DOHH2 (cell line): Measurements from ENCODE around the gene ESYT1.
A peak's percentile ranks its signal among the peaks of the same experiment; 100 is the strongest.

Source experiments
- H3F3A ChIP-seq: fragments of 200-600 bp; sonication (generic), shearing (Covaris generic); 2 replicates; pipeline ENCODE4 v1.6.0; 2016; ENCODE audit warnings: antibody characterized with exemption, mild to moderate bottlenecking; ENCODE audit not compliant: control insufficient read depth, insufficient read depth
- H3K27ac ChIP-seq: fragments of 200-600 bp; sonication (generic); 2 replicates; pipeline ENCODE4 v1.5.1; 2014; ENCODE audit warnings: low read depth, mild to moderate bottlenecking, low read length, moderate library complexity
- H3K27me3 ChIP-seq: fragments of 200-600 bp; sonication (generic); 2 replicates; pipeline ENCODE4 v1.6.1; 2014; ENCODE audit warnings: mild to moderate bottlenecking, low read length, mixed read lengths; ENCODE audit not compliant: control insufficient read depth
- H3K36me3 ChIP-seq: fragments of 200-600 bp; sonication (generic); 2 replicates; pipeline ENCODE4 v1.6.1; 2014; ENCODE audit warnings: mild to moderate bottlenecking, low read length, moderate library complexity, mixed read lengths; ENCODE audit not compliant: control insufficient read depth
- H3K4me1 ChIP-seq: fragments of 200-600 bp; sonication (generic); 2 replicates; pipeline ENCODE4 v1.6.1; 2014; ENCODE audit warnings: mild to moderate bottlenecking, low read length, mixed read lengths; ENCODE audit not compliant: control insufficient read depth
- H3K4me2 ChIP-seq: fragments of 200-600 bp; sonication (generic); 2 replicates; pipeline ENCODE4 v1.6.0; 2014; ENCODE audit warnings: mild to moderate bottlenecking, low read length, moderate library complexity
- H3K4me3 ChIP-seq: fragments of 200-600 bp; sonication (generic); 2 replicates; pipeline ENCODE4 v1.5.1; 2014; ENCODE audit warnings: mild to moderate bottlenecking, low read length, mixed read lengths
- H3K79me2 ChIP-seq: fragments of 200-600 bp; sonication (generic); 2 replicates; pipeline ENCODE4 v1.6.1; 2014; ENCODE audit warnings: mild to moderate bottlenecking, low read length, mixed read lengths; ENCODE audit not compliant: control insufficient read depth
- H3K9me2 ChIP-seq: fragments of 200-600 bp; sonication (generic); replicated peaks from 2 replicates; pipeline ENCODE4 v1.6.1; 2014; ENCODE audit warnings: mild to moderate bottlenecking, low read length, mixed read lengths; ENCODE audit not compliant: control insufficient read depth
- H3K9me3 ChIP-seq: fragments of 200-600 bp; sonication (generic); 2 replicates; pipeline ENCODE4 v1.6.1; 2014; ENCODE audit warnings: antibody characterized with exemption, low read length, mixed read lengths; ENCODE audit not compliant: control insufficient read depth, insufficient read depth
- H4K20me1 ChIP-seq: fragments of 200-600 bp; sonication (generic); 2 replicates; pipeline ENCODE4 v1.6.0; 2014; ENCODE audit warnings: low read depth, mild to moderate bottlenecking, antibody characterized with exemption, low read length, moderate library complexity; ENCODE audit not compliant: control insufficient read depth, insufficient read depth
- EZH2phosphoT487 ChIP-seq: fragments of 200-600 bp; sonication (generic); IDR thresholded peaks from 2 replicates; pipeline ENCODE4 v1.6.1; 2017; ENCODE audit warnings: borderline replicate concordance, mild to moderate bottlenecking, antibody characterized with exemption, low read length, moderate library complexity, mixed read lengths
- TF ChIP-seq, protein P1 (sequence below): fragments of 200-600 bp; sonication (generic); IDR thresholded peaks from one replicate; pipeline ENCODE4 v1.5.1; 2014; ENCODE audit warnings: antibody characterized with exemption, mild to moderate bottlenecking, low read depth, low read length; ENCODE audit not compliant: poor library complexity, severe bottlenecking

The ESYT1 gene

DNA sequence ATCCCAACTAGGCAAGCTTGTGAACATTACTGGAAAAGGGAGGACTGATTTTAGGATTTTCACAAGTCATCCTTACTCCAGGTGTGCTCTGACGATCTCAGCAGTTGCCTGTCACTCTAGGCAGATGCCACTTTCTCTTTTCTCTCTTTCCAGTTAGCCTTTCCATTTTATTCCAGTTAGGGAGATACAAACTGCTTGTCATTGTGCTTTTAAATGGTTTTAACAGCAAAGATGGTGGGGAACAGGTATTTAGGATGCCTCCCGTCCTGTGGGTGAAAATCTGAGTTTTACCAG, 22.5 kb upstream of the ESYT1 start:
- H3K4me2 ChIP-seq: peak overlapping the region; percentile 77
- TF ChIP-seq EZH2phosphoT487: no peak
- TF ChIP-seq, protein P1, sequence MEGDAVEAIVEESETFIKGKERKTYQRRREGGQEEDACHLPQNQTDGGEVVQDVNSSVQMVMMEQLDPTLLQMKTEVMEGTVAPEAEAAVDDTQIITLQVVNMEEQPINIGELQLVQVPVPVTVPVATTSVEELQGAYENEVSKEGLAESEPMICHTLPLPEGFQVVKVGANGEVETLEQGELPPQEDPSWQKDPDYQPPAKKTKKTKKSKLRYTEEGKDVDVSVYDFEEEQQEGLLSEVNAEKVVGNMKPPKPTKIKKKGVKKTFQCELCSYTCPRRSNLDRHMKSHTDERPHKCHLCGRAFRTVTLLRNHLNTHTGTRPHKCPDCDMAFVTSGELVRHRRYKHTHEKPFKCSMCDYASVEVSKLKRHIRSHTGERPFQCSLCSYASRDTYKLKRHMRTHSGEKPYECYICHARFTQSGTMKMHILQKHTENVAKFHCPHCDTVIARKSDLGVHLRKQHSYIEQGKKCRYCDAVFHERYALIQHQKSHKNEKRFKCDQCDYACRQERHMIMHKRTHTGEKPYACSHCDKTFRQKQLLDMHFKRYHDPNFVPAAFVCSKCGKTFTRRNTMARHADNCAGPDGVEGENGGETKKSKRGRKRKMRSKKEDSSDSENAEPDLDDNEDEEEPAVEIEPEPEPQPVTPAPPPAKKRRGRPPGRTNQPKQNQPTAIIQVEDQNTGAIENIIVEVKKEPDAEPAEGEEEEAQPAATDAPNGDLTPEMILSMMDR: no peak
- H3K9me2 ChIP-seq: no peaks in the 10 kb centered on the region
- H4K20me1 ChIP-seq: peaks cover 15% of the 10 kb centered on the region
- H3K79me2 ChIP-seq: peaks cover 54% of the 10 kb centered on the region
- H3K36me3 ChIP-seq: peaks cover 61% of the 10 kb centered on the region
- no peaks in the 10 kb centered on the region for H3K9me3 ChIP-seq
- H3K27me3 ChIP-seq: peaks cover 4% of the 10 kb centered on the region; the same call in 1 of the 2 replicates
- H3K4me1 ChIP-seq: peaks cover 28% of the 10 kb centered on the region
- peak overlapping the region; percentile 100 for H3K4me3 ChIP-seq
- peaks cover 30% of the 10 kb centered on the region for H3F3A ChIP-seq
- H3K27ac ChIP-seq: peak overlapping the region; percentile 78

DNA sequence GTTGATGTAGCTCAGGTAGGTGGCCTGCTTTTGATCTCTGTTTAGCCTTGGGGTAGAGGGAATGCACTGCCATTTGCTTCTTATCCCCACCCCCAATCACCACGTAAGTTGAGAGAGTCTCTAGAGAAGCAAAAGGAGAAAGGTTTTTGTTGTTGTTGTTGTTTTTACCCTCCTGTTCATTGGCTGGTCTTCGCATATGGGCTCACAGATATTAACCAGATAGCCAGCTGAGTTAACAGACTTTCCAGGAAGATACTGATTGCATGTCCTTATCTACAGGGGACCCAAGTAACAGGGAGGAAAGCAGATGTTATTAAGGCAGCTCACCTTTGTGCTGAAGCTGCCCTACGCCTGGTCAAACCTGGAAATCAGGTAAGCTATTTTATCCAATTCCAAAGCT, 20.8 kb upstream of the ESYT1 start:
- Histone ChIP-seq H3K27me3 (peaks cover 1% of the 10 kb centered on the region; the same call in 1 of the 2 replicates), H3K9me3 (no peaks in the 10 kb centered on the region), H4K20me1 (peaks cover 15% of the 10 kb centered on the region), H3K27ac (no peak overlapping the region), H3K9me2 (no peaks in the 10 kb centered on the region), H3K4me2 (peak overlapping the region; percentile 77), H3K79me2 (peaks cover 54% of the 10 kb centered on the region), H3K4me3 (0 out of 2 replicates have a peak overlapping the region, but pooled peaks have one; percentile 100), H3K4me1 (peaks cover 28% of the 10 kb centered on the region), H3F3A (peaks cover 44% of the 10 kb centered on the region), H3K36me3 (peaks cover 77% of the 10 kb centered on the region)
- no peak for TF ChIP-seq EZH2phosphoT487
- TF ChIP-seq, protein P1: no peak

DNA sequence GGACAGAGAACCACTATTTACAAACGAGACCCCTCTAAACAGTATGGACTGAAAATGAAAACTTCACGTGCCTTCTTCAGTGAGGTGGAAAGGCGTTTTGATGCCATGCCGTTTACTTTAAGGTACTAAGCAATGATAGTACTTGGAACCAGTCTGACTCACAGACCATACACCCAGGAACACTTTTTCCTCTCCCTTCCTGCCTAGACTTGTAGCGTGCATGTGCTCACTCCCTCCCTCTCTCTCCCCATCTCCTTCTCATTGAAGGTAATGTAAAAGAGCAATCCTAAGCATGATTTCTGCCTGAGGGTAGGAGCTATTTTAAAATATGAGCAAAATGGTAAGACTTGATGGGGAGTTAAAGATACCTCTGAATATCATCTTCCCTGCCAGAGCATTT, 17.5 kb upstream of the ESYT1 start:
- peaks cover 15% of the 10 kb centered on the region for H4K20me1 ChIP-seq
- H3K4me1 ChIP-seq: peaks cover 24% of the 10 kb centered on the region
- peaks cover 76% of the 10 kb centered on the region for H3F3A ChIP-seq
- H3K27me3 ChIP-seq: no peaks in the 10 kb centered on the region
- H3K36me3 ChIP-seq: peaks cover 86% of the 10 kb centered on the region
- H3K27ac ChIP-seq: no peak overlapping the region
- H3K79me2 ChIP-seq: peaks cover 34% of the 10 kb centered on the region
- no peaks in the 10 kb centered on the region for H3K9me2 ChIP-seq
- no peaks in the 10 kb centered on the region for H3K9me3 ChIP-seq
- TF ChIP-seq EZH2phosphoT487: no peak
- TF ChIP-seq, protein P1: no peak
- no peak overlapping the region for H3K4me3 ChIP-seq
- no peak overlapping the region for H3K4me2 ChIP-seq

DNA sequence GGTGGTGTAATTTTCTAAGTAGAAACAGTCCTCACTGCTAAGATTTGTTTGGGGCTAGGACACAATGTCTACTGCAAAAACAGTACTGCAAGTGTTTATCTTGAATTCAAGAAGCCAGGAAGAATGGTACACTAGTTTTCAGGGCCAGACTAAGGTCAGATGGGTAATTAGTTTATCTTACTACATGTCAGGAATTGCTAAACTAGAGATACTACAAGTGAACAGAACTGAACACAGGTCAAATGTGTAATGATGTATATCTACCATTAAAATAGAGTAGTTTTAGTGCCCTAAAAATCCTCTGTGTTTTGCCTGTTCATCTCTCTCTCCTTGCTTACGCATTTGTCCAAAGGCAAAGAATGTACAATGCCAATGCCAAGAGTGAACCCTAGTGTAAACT, 14.0 kb upstream of the ESYT1 start:
- H3K4me3 ChIP-seq: no peak overlapping the region
- H3K9me2 ChIP-seq: no peaks in the 10 kb centered on the region
- H3K4me1 ChIP-seq: peaks cover 12% of the 10 kb centered on the region
- H4K20me1 ChIP-seq: no peaks in the 10 kb centered on the region
- H3K79me2 ChIP-seq: peaks cover 21% of the 10 kb centered on the region
- no peaks in the 10 kb centered on the region for H3K27me3 ChIP-seq
- peak overlapping the region; percentile 91 for H3K27ac ChIP-seq
- no peak for TF ChIP-seq EZH2phosphoT487
- TF ChIP-seq, protein P1: no peak
- peaks cover 71% of the 10 kb centered on the region for H3K36me3 ChIP-seq
- peaks cover 77% of the 10 kb centered on the region for H3F3A ChIP-seq
- no peaks in the 10 kb centered on the region for H3K9me3 ChIP-seq
- no peak overlapping the region for H3K4me2 ChIP-seq
